ENCODE measurements around the gene SH3GL3.

SH3GL3 gene

DNA sequence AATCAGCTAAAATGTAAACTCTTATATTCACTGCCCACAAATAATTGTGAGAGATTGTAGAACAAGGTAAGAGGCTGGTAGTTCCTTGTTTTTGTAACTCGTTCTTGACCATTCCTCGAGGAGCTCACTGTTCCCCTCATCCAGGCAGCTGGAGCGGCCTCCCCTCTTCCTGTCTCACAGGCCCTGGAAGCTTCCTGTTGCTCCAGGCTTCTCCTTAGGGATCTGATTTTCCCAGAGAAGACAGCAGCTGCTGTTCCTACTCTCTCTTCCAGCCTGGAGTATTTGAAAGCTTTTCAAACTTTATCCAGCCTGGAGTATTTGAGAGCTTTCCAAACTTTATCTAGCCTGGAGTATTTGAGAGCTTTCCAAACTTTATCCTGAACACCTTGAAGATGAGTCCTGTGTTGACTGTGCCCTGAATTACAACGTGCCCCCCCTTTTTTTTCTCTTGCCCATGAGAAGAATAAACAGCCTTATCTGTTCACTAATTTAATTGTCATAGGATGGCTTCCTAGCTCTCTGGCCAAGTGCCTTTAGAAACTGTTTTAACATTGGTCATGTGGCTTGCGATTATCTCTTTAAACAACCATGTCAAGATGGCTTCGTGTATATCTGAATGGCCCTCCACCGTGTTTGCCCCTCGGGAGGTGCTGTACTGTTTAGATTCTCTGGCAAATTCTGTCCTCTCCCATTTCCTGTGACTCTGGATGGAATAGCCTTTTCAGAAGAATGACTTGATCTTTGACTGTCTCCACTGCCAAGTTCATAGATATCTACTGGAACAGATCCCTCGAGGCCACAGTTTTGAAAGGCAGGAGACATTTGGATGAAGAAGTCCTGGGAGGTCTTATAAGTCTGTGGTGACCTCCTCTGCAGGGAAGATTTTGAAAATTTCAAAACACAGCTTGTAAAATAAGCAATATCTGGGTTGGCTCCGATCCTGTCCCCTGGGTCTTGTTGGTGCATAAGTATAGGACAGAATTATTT, 211.6 kb downstream of the SH3GL3 start:
- no peak for DNase-seq

DNA sequence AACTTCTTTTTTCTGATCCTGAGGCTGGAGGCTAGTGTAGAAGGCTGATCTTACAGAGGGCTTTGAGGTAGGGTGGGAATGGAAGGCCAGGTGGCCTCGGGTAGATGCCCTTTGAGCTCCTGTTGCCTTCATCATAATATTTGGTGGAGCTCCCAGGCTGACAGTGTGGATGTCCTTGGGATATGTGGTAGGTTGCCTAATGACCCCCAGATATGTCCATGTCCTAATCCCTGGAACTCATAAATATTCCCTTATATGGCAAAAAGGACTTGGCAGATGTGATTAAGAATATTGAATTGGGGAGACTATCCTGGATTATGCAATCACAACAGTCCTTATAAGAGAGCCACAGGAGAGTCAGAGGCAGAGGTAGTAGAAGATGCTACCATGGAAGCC, 212.3 kb downstream of the SH3GL3 start:
- no peak for DNase-seq

DNA sequence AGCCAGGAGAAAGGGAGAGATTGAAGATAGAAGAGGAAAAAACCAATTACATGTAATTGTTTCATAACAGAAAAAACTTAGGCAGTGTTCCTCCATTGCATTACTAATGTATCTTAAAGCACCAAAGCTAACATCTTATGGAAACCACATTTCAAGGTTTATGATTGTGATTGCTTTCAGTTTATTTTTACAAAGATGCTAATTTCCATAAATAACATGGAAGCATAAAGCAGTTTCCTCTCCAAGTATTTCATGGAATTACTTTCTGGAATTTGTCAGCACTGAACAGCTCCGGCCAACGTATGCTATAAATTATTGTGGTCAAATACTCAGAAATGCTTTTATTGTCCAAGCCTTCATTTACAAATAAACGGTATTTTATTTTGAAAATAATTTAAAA, 218.3 kb downstream of the SH3GL3 start:
- DNase-seq, result no peak
